Spleen (tissue), 7 donors: ENCODE results near the gene ZNF683.

ENCODE experiments used
- CTCF ChIP-seq, 11 experiments: fragments of 200-600 bp in 7 of 11; fragments of 450-650 bp in 4 of 11; sonication (generic) in 4 of 11; IDR thresholded peaks in 8 of 11; conservative IDR thresholded peaks in 3 of 11; 1 replicate in 7 of 11; 2 replicates in 4 of 11; pipeline versions ENCODE4 v1.4.0 to v1.8.0; 2016 to 2021; ENCODE audit warnings: antibody characterized with exemption in 11 of 11, inconsistent platforms in 4 of 11, mild to moderate bottlenecking in 1 of 11
- POLR2A ChIP-seq, 3 donors: fragments of 450-650 bp; IDR thresholded peaks; one replicate each; pipeline ENCODE4 v1.5.1; 2017; ENCODE audit warnings: antibody characterized with exemption in 3 of 3, mild to moderate bottlenecking in 1 of 3
- donor health status: DM: no; HTN: no; CAD: no; lungs with moderate emphysema.
- donor health status: DM: no; HTN: no; CAD: no.
- donor health status: DM: no; HTN: no; CAD: no.

GRCh38 chr1:26387447-26387846 lies 14.9 kb upstream of the ZNF683 start:
- TF ChIP-seq CTCF (IDR thresholded peaks at IDR 0.05 in 8 of 11, conservative IDR thresholded peaks at IDR 0.05 in 3 of 11) (no peak), POLR2A (IDR thresholded peaks at IDR 0.05) (no peak)
